Measurements from ENCODE around the gene FBXW2. TPM values are rescaled to one million over a fixed set of nuclear protein-coding genes. Genes with fewer than 3 reads are reported as not detected.

The FBXW2 gene
- total RNA-seq, 2 donors from 2014 or later, result 63.2 to 77.1 TPM

- Histone ChIP-seq H3K4me1 (ENCODE audit: control insufficient read depth, insufficient read depth, low read length) (peaks cover 5% of the 10 kb centered on the region), H3K36me3 (ENCODE audit: control insufficient read depth, insufficient read depth, low read length) (peaks cover 62% of the 10 kb centered on the region), H3K9me3 (ENCODE audit: control insufficient read depth, low read length) (no peaks in the 10 kb centered on the region), H3K4me3 (ENCODE audit: low read length) (no peak overlapping the region), H3K27ac (ENCODE audit: low read depth, low read length) (no peak overlapping the region), H3K9ac (ENCODE audit: extremely low read depth, low read length, poor library complexity, severe bottlenecking) (no peak overlapping the region), H3K27me3 (ENCODE audit: control insufficient read depth, insufficient read depth, low read length, poor library complexity, severe bottlenecking) (no peaks in the 10 kb centered on the region)
- Mint-ChIP-seq H3K4me3 (no peak overlapping the region), H3K9me3 (no peaks in the 10 kb centered on the region), H3K36me3 (ENCODE audit: low read depth) (peaks cover 75% of the 10 kb centered on the region), H3K27me3 (ENCODE audit: insufficient read depth) (no peaks in the 10 kb centered on the region), H3K27ac (no peak overlapping the region), H3K4me1 (peaks cover 12% of the 10 kb centered on the region)
- no peak for DNase-seq
- no peak for TF ChIP-seq CTCF (conservative IDR thresholded peaks at IDR 0.05)
- WGBS, 2 experiments (ENCODE audit: insufficient coverage in 1 of 2, insufficient read length in 1 of 2), result 92 to 94% methylated on average over 2 to 3 of the region's 3 CpGs
These were observed 20.0 kb downstream of the FBXW2 start for GRCh38 chr9:120773256-120773655.

- WGBS, 2 experiments (ENCODE audit: insufficient coverage in 1 of 2, insufficient read length in 1 of 2), result 83 to 98% methylated on average over 1 to 4 of the region's 4 CpGs
- Histone ChIP-seq H3K36me3 (ENCODE audit: control insufficient read depth, insufficient read depth, low read length) (peaks cover 56% of the 10 kb centered on the region), H3K9me3 (ENCODE audit: control insufficient read depth, low read length) (no peaks in the 10 kb centered on the region), H3K4me3 (ENCODE audit: low read length) (no peak overlapping the region), H3K9ac (ENCODE audit: extremely low read depth, low read length, poor library complexity, severe bottlenecking) (no peak overlapping the region), H3K4me1 (ENCODE audit: control insufficient read depth, insufficient read depth, low read length) (peaks cover 8% of the 10 kb centered on the region), H3K27ac (ENCODE audit: low read depth, low read length) (no peak overlapping the region), H3K27me3 (ENCODE audit: control insufficient read depth, insufficient read depth, low read length, poor library complexity, severe bottlenecking) (no peaks in the 10 kb centered on the region)
- Mint-ChIP-seq H3K36me3 (ENCODE audit: low read depth) (peaks cover 74% of the 10 kb centered on the region), H3K27me3 (ENCODE audit: insufficient read depth) (no peaks in the 10 kb centered on the region), H3K4me3 (no peak overlapping the region), H3K4me1 (peaks cover 31% of the 10 kb centered on the region), H3K9me3 (no peaks in the 10 kb centered on the region), H3K27ac (no peak overlapping the region)
- DNase-seq, result no peak
- TF ChIP-seq CTCF (conservative IDR thresholded peaks at IDR 0.05), result no peak
These were observed 22.3 kb downstream of the FBXW2 start for GRCh38 chr9:120770931-120771330.

- Histone ChIP-seq H3K9me3 (ENCODE audit: control insufficient read depth, low read length) (no peaks in the 10 kb centered on the region), H3K9ac (ENCODE audit: extremely low read depth, low read length, poor library complexity, severe bottlenecking) (no peak overlapping the region), H3K4me3 (ENCODE audit: low read length) (no peak overlapping the region), H3K27me3 (ENCODE audit: control insufficient read depth, insufficient read depth, low read length, poor library complexity, severe bottlenecking) (no peaks in the 10 kb centered on the region), H3K27ac (ENCODE audit: low read depth, low read length) (no peak overlapping the region), H3K4me1 (ENCODE audit: control insufficient read depth, insufficient read depth, low read length) (peaks cover 8% of the 10 kb centered on the region), H3K36me3 (ENCODE audit: control insufficient read depth, insufficient read depth, low read length) (peaks cover 52% of the 10 kb centered on the region)
- TF ChIP-seq CTCF (conservative IDR thresholded peaks at IDR 0.05), result no peak
- no peak for DNase-seq
- Mint-ChIP-seq H3K27me3 (ENCODE audit: insufficient read depth) (no peaks in the 10 kb centered on the region), H3K4me1 (peaks cover 33% of the 10 kb centered on the region), H3K36me3 (ENCODE audit: low read depth) (peaks cover 71% of the 10 kb centered on the region), H3K27ac (no peak overlapping the region), H3K4me3 (no peak overlapping the region), H3K9me3 (no peaks in the 10 kb centered on the region)
- 89 to 90% methylated on average over 1 of the region's 1 CpG for WGBS, 2 experiments (ENCODE audit: insufficient coverage in 1 of 2, insufficient read length in 1 of 2)
These were observed 24.3 kb downstream of the FBXW2 start for GRCh38 chr9:120768886-120769285.

Measured in endodermal cell (in vitro differentiated cells).